NCI-H1092 (cell line): ENCODE measurements around the gene CES4A.
A peak's percentile ranks its signal among the peaks of the same experiment; 100 is the strongest.
"Not testable (repeated sequence)": the region's sequence is repeated elsewhere in the genome, so short reads cannot be mapped to it uniquely, and the experiment has no call there.

ENCODE experiments used
- DNase-seq: peaks from one replicate; lab custom pipeline; 2025; lab: John Stamatoyannopoulos, UW

CES4A gene

GRCh38 chr16:66991545-66992077, 3.2 kb downstream of the CES4A start:
- DNase-seq: no peak

GRCh38 chr16:66993558-66993957, 5.2 kb downstream of the CES4A start:
- DNase-seq: not testable (repeated sequence)

GRCh38 chr16:66996324-66996982, 8.1 kb downstream of the CES4A start:
- DNase-seq: no peak

- no peak for DNase-seq
These were observed 8.6 kb downstream of the CES4A start for GRCh38 chr16:66996983-66997358.

- peak; percentile 37 for DNase-seq
These were observed 12.3 kb downstream of the CES4A start for GRCh38 chr16:67000384-67001351.

- no peak for DNase-seq
These were observed 13.3 kb downstream of the CES4A start for GRCh38 chr16:67001726-67002125.

GRCh38 chr16:67006930-67007658, 18.7 kb downstream of the CES4A start:
- DNase-seq: no peak

- no peak for DNase-seq
These were observed 20.8 kb downstream of the CES4A start for GRCh38 chr16:67009158-67009557.

GRCh38 chr16:67011274-67011673, 22.9 kb downstream of the CES4A start:
- no peak for DNase-seq

GRCh38 chr16:67013233-67013822, 24.9 kb downstream of the CES4A start:
- no peak for DNase-seq

GRCh38 chr16:67013823-67014633, 25.6 kb downstream of the CES4A start:
- DNase-seq: peak; percentile 70

- DNase-seq: no peak
These were observed 26.4 kb downstream of the CES4A start for GRCh38 chr16:67014634-67015312.

GRCh38 chr16:67015313-67015731, 26.9 kb downstream of the CES4A start:
- no peak for DNase-seq

- DNase-seq: no peak
These were observed 27.8 kb downstream of the CES4A start for GRCh38 chr16:67016143-67016542.

- DNase-seq: no peak
These were observed 28.5 kb downstream of the CES4A start for GRCh38 chr16:67016681-67017420.

- DNase-seq: no peak
These were observed 29.0 kb downstream of the CES4A start for GRCh38 chr16:67017421-67017750.

- DNase-seq: peak; percentile 91
These were observed 29.6 kb downstream of the CES4A start for GRCh38 chr16:67017810-67018488.

- no peak for DNase-seq
These were observed 30.8 kb downstream of the CES4A start for GRCh38 chr16:67019171-67019570.

GRCh38 chr16:67021321-67021720, 32.9 kb downstream of the CES4A start:
- DNase-seq: no peak
